HCT116 (cell line): ENCODE measurements around the gene SLC7A1.

Experiments used
- CEBPB ChIP-seq: IDR thresholded peaks from 2 replicates; pipeline ENCODE4 v1.6.1; 2012; ENCODE audit warnings: low read depth
- CTCF ChIP-seq, 3 experiments: fragments of 200-600 bp in 1 of 3; sonication (generic) in 1 of 3; IDR thresholded peaks in 2 of 3; conservative IDR thresholded peaks in 1 of 3; 2 replicates each; pipeline ENCODE4 v1.5.1; 2012 to 2017; ENCODE audit warnings: low read depth in 2 of 3, low read length in 2 of 3, antibody characterized with exemption in 1 of 3, borderline replicate concordance in 1 of 3, control low read depth in 1 of 3, mild to moderate bottlenecking in 1 of 3, mixed read lengths in 1 of 3, mixed run types in 1 of 3, moderate library complexity in 1 of 3; ENCODE audit not compliant: insufficient read depth in 1 of 3
- ELF1 ChIP-seq: IDR thresholded peaks from 2 replicates; pipeline ENCODE4 v1.6.1; 2012; ENCODE audit warnings: low read depth, borderline replicate concordance
- POLR2A ChIP-seq: IDR thresholded peaks from 2 replicates; pipeline ENCODE4 v1.7.0; 2011; ENCODE audit warnings: borderline replicate concordance; ENCODE audit not compliant: insufficient read depth, insufficient read length; ENCODE audit errors: extremely low read depth
- POLR2AphosphoS5 ChIP-seq: IDR thresholded peaks from 2 replicates; pipeline ENCODE4 v1.6.1; 2011; ENCODE audit warnings: mild to moderate bottlenecking, low read depth, low read length, moderate library complexity
- REST ChIP-seq: IDR thresholded peaks from 2 replicates; pipeline ENCODE4 v1.6.1; 2012; ENCODE audit warnings: low read depth
- SRF ChIP-seq: IDR thresholded peaks from 2 replicates; pipeline ENCODE4 v1.6.1; 2012; ENCODE audit warnings: low read depth
- YY1 ChIP-seq: IDR thresholded peaks from 2 replicates; pipeline ENCODE4 v1.6.1; 2011; ENCODE audit warnings: low read length, low read depth, moderate library complexity, mild to moderate bottlenecking; ENCODE audit not compliant: insufficient replicate concordance; ENCODE audit errors: extremely low read depth
- ZBTB33 ChIP-seq: IDR thresholded peaks from 2 replicates; pipeline ENCODE4 v1.6.1; 2011; ENCODE audit warnings: mild to moderate bottlenecking, low read length, moderate library complexity; ENCODE audit not compliant: insufficient replicate concordance; ENCODE audit errors: extremely low read depth

- TF ChIP-seq ELF1 (no peak), POLR2A (no peak), REST (no peak), YY1 (no peak), POLR2AphosphoS5 (no peak), CTCF (IDR thresholded peaks at IDR 0.05 in 2 of 3, conservative IDR thresholded peaks at IDR 0.05 in 1 of 3; ENCODE audit: borderline replicate concordance in 1 of 3, insufficient read depth in 1 of 3, low read depth in 2 of 3, low read length in 2 of 3) (no peak), SRF (no peak), CEBPB (no peak), ZBTB33 (no peak)
Observed at GRCh38 chr13:29487466-29488454, 107.7 kb downstream of the SLC7A1 start.
